SK-N-MC (cell line): ENCODE data around the gene CREB5.

Source experiments
- DNase-seq: peaks from one replicate; pipeline ENCODE4 v3.0.0-alpha.2; 2011; ENCODE audit warnings: low read depth, low spot score
- H3K27ac ChIP-seq: fragments of 200-600 bp; sonication (generic); 2 replicates; pipeline ENCODE4 v1.5.1; 2016; ENCODE audit warnings: mixed run types
- H3K36me3 ChIP-seq: fragments of 200-600 bp; sonication (generic); 2 replicates; pipeline ENCODE4 v1.6.1; 2017; ENCODE audit warnings: antibody characterized with exemption, low read length, mixed read lengths; ENCODE audit not compliant: insufficient read depth
- H3K4me3 ChIP-seq: fragments of 200-600 bp; sonication (generic); 2 replicates; pipeline ENCODE4 v1.5.1; 2016
- H3K9ac ChIP-seq: fragments of 200-600 bp; sonication (generic); 2 replicates; pipeline ENCODE4 v1.8.0; 2017; ENCODE audit warnings: mixed run types, mixed read lengths; ENCODE audit not compliant: insufficient read length
- H3K9me3 ChIP-seq: fragments of 200-600 bp; sonication (generic); 2 replicates; pipeline ENCODE4 v1.6.1; 2017; ENCODE audit warnings: low read depth, mild to moderate bottlenecking, antibody characterized with exemption, low read length, moderate library complexity, mixed read lengths
- EZH2 ChIP-seq: fragments of 200-600 bp; sonication (generic); IDR thresholded peaks from one replicate; pipeline ENCODE4 v1.6.1; 2017; ENCODE audit warnings: antibody characterized with exemption
- FOXP2 ChIP-seq: optimal IDR thresholded peaks from 2 replicates; pipeline ENCODE3; 2011; ENCODE audit warnings: mild to moderate bottlenecking, moderate library complexity; ENCODE audit not compliant: insufficient read depth; ENCODE audit errors: extremely low read length, control extremely low read depth
- POLR2AphosphoS5 ChIP-seq: IDR thresholded peaks from 2 replicates; pipeline ENCODE4 v1.6.1; 2012; ENCODE audit warnings: mild to moderate bottlenecking, low read depth, low read length, borderline replicate concordance

CREB5 gene

GRCh38 chr7:28411876-28412662, at the start of gene CREB5:
TSS of gene CREB5 (plus strand) at chr7:28412518. CDS start at chr7:28412915, 397 bp downstream.
- H3K4me3 ChIP-seq: no peak within 1 kb of the TSS
- TF ChIP-seq EZH2 (no peak), POLR2AphosphoS5 (no peak), FOXP2 (no peak)
- H3K27ac ChIP-seq: no peak within 1 kb of the TSS
- H3K9ac ChIP-seq: no peak within 1 kb of the TSS
- no peaks in the 10 kb centered on the region for H3K9me3 ChIP-seq
- no peak for DNase-seq
- no peaks in the 10 kb centered on the region for H3K36me3 ChIP-seq

- TF ChIP-seq EZH2 (no peak), POLR2AphosphoS5 (no peak), FOXP2 (no peak)
- H3K27ac ChIP-seq: no peak overlapping the region
- no peaks in the 10 kb centered on the region for H3K9me3 ChIP-seq
- DNase-seq: no peak
- no peaks in the 10 kb centered on the region for H3K36me3 ChIP-seq
- no peak overlapping the region for H3K9ac ChIP-seq
- H3K4me3 ChIP-seq: no peak overlapping the region
Observed at GRCh38 chr7:28362812-28363211, 49.5 kb upstream of the CREB5 start.

- Histone ChIP-seq H3K4me3 (no peak overlapping the region), H3K9ac (no peak overlapping the region), H3K9me3 (no peaks in the 10 kb centered on the region), H3K27ac (no peak overlapping the region), H3K36me3 (no peaks in the 10 kb centered on the region)
- TF ChIP-seq FOXP2 (no peak), POLR2AphosphoS5 (no peak), EZH2 (no peak)
- DNase-seq: no peak
Observed at GRCh38 chr7:28364082-28364481, 48.2 kb upstream of the CREB5 start.

- H3K9ac ChIP-seq: no peak overlapping the region
- TF ChIP-seq FOXP2: no peak
- TF ChIP-seq EZH2: no peak
- TF ChIP-seq POLR2AphosphoS5: no peak
- no peaks in the 10 kb centered on the region for H3K36me3 ChIP-seq
- H3K9me3 ChIP-seq: no peaks in the 10 kb centered on the region
- no peak for DNase-seq
- H3K4me3 ChIP-seq: no peak overlapping the region
- no peak overlapping the region for H3K27ac ChIP-seq
Observed at GRCh38 chr7:28369523-28369922, 42.8 kb upstream of the CREB5 start.

GRCh38 chr7:28371846-28372245, 40.5 kb upstream of the CREB5 start:
- Histone ChIP-seq H3K9ac (no peak overlapping the region), H3K27ac (no peak overlapping the region), H3K4me3 (no peak overlapping the region), H3K9me3 (no peaks in the 10 kb centered on the region), H3K36me3 (no peaks in the 10 kb centered on the region)
- DNase-seq: no peak
- no peak for TF ChIP-seq FOXP2
- TF ChIP-seq EZH2: no peak
- TF ChIP-seq POLR2AphosphoS5: no peak

GRCh38 chr7:28373990-28374389, 38.3 kb upstream of the CREB5 start:
- Histone ChIP-seq H3K9me3 (no peaks in the 10 kb centered on the region), H3K4me3 (no peak overlapping the region), H3K36me3 (no peaks in the 10 kb centered on the region), H3K9ac (no peak overlapping the region), H3K27ac (no peak overlapping the region)
- DNase-seq: no peak
- TF ChIP-seq POLR2AphosphoS5 (no peak), FOXP2 (no peak), EZH2 (no peak)

- Histone ChIP-seq H3K4me3 (no peak overlapping the region), H3K9me3 (no peaks in the 10 kb centered on the region), H3K9ac (no peak overlapping the region), H3K36me3 (no peaks in the 10 kb centered on the region), H3K27ac (no peak overlapping the region)
- TF ChIP-seq POLR2AphosphoS5: no peak
- TF ChIP-seq FOXP2: no peak
- no peak for TF ChIP-seq EZH2
- no peak for DNase-seq
Observed at GRCh38 chr7:28375729-28376128, 36.6 kb upstream of the CREB5 start.

GRCh38 chr7:28376634-28377033, 35.7 kb upstream of the CREB5 start:
- Histone ChIP-seq H3K4me3 (no peak overlapping the region), H3K36me3 (no peaks in the 10 kb centered on the region), H3K27ac (no peak overlapping the region), H3K9ac (no peak overlapping the region), H3K9me3 (no peaks in the 10 kb centered on the region)
- no peak for TF ChIP-seq POLR2AphosphoS5
- no peak for TF ChIP-seq EZH2
- no peak for TF ChIP-seq FOXP2
- DNase-seq: no peak

GRCh38 chr7:28378574-28379149, 33.7 kb upstream of the CREB5 start:
- Histone ChIP-seq H3K27ac (no peak overlapping the region), H3K4me3 (no peak overlapping the region), H3K9me3 (no peaks in the 10 kb centered on the region), H3K9ac (no peak overlapping the region), H3K36me3 (no peaks in the 10 kb centered on the region)
- TF ChIP-seq FOXP2 (no peak), EZH2 (no peak), POLR2AphosphoS5 (no peak)
- DNase-seq: no peak
